WTC11 (cell line): Measurements from ENCODE around the gene CAMTA1. TPM values are rescaled to one million over a fixed set of nuclear protein-coding genes. Genes with fewer than 3 reads are reported as not detected.

Source experiments
- ATAC-seq: fragments of 200-7000 bp; cut with Tn5 transposase; 2 replicates; pipeline ENCODE4 v1.10.0; 2021; ENCODE audit warnings: mild to moderate bottlenecking, moderate library complexity
- CTCF ChIA-PET: fragments of 300-600 bp; sonication (Branson Sonifier 250); formaldehyde crosslinking; loops from one replicate; lab custom pipeline; 2021; ENCODE audit warnings: antibody characterized with exemption; lab: Charles Lee
- POLR2A ChIA-PET: fragments of 350-600 bp; sonication (Branson Sonifier 250); formaldehyde crosslinking; loops from one replicate; lab custom pipeline; 2021; ENCODE audit warnings: antibody characterized with exemption; lab: Charles Lee
- DNase-seq: peaks from one replicate; pipeline ENCODE4 v3.0.0; 2021; ENCODE audit warnings: low spot score
- H3K27ac Mint-ChIP-seq: 2 replicates; pipeline ENCODE4 v1.8.0; 2021; ENCODE audit warnings: mixed read lengths
- H3K27me3 Mint-ChIP-seq: 2 replicates; pipeline ENCODE4 v1.8.0; 2021; ENCODE audit warnings: low read depth, mild to moderate bottlenecking, moderate library complexity, mixed read lengths
- H3K36me3 Mint-ChIP-seq: 2 replicates; pipeline ENCODE4 v1.8.0; 2021; ENCODE audit warnings: mixed read lengths
- H3K4me1 Mint-ChIP-seq: 2 replicates; pipeline ENCODE4 v1.8.0; 2022; ENCODE audit warnings: mixed read lengths
- H3K4me3 Mint-ChIP-seq: 2 replicates; pipeline ENCODE4 v1.8.0; 2021; ENCODE audit warnings: mild to moderate bottlenecking, moderate library complexity, mixed read lengths
- H3K9me3 Mint-ChIP-seq: 2 replicates; pipeline ENCODE4 v1.8.0; 2021; ENCODE audit warnings: mixed read lengths
- ATF1 ChIP-seq: sonication (generic); formaldehyde crosslinking; IDR thresholded peaks from 2 replicates; pipeline ENCODE4 v1.8.1; 2023; ENCODE audit warnings: mild to moderate bottlenecking, moderate library complexity, missing genetic modification reagents
- CBFB ChIP-seq: sonication (generic); formaldehyde crosslinking; IDR thresholded peaks from 2 replicates; pipeline ENCODE4 v1.8.1; 2022; ENCODE audit warnings: mild to moderate bottlenecking, low read depth, missing genetic modification reagents
- ELF4 ChIP-seq: sonication (generic); formaldehyde crosslinking; IDR thresholded peaks from 2 replicates; pipeline ENCODE4 v1.8.1; 2022; ENCODE audit warnings: low read depth, mild to moderate bottlenecking, moderate library complexity, missing genetic modification reagents
- HMGA2 ChIP-seq: fragments of 250-450 bp; sonication (Bioruptor Pico); IDR thresholded peaks from 2 replicates; pipeline ENCODE4 v1.4.0; 2021; ENCODE audit warnings: mild to moderate bottlenecking, moderate library complexity
- JUN ChIP-seq: sonication (generic); formaldehyde crosslinking; IDR thresholded peaks from 2 replicates; pipeline ENCODE4 v1.8.0; 2023; ENCODE audit warnings: mild to moderate bottlenecking, missing genetic modification reagents
- NFYB ChIP-seq: sonication (generic); formaldehyde crosslinking; conservative IDR thresholded peaks from 2 replicates; pipeline ENCODE4 v1.8.0; 2022; ENCODE audit warnings: low read depth, missing genetic modification reagents
- NR1H2 ChIP-seq: sonication (generic); formaldehyde crosslinking; IDR thresholded peaks from 2 replicates; pipeline ENCODE4 v1.9.0; 2021; ENCODE audit warnings: mild to moderate bottlenecking, moderate library complexity, missing genetic modification reagents
- NR2C2 ChIP-seq: sonication (generic); formaldehyde crosslinking; IDR thresholded peaks from 2 replicates; pipeline ENCODE4 v1.8.0; 2022; ENCODE audit warnings: mild to moderate bottlenecking, missing genetic modification reagents
- PRDM15 ChIP-seq: sonication (generic); formaldehyde crosslinking; IDR thresholded peaks from 2 replicates; pipeline ENCODE4 v1.8.0; 2022; ENCODE audit warnings: missing genetic modification reagents
- PRRX2 ChIP-seq: fragments of 250-450 bp; sonication (Bioruptor Pico); IDR thresholded peaks from 2 replicates; pipeline ENCODE4 v1.8.0; 2021; ENCODE audit warnings: mild to moderate bottlenecking
- ZNF121 ChIP-seq: sonication (generic); formaldehyde crosslinking; IDR thresholded peaks from 2 replicates; pipeline ENCODE4 v1.8.0; 2023; ENCODE audit warnings: missing genetic modification reagents
- ZNF263 ChIP-seq: sonication (generic); formaldehyde crosslinking; IDR thresholded peaks from 2 replicates; pipeline ENCODE4 v1.8.1; 2022; ENCODE audit warnings: low read depth, mild to moderate bottlenecking, moderate library complexity, missing genetic modification reagents
- ZNF423 ChIP-seq: fragments of 250-450 bp; sonication (Bioruptor Pico); IDR thresholded peaks from 2 replicates; pipeline ENCODE4 v2.1.2; 2022; ENCODE audit warnings: mild to moderate bottlenecking, moderate library complexity
- total RNA-seq: library from RNA; stranded (reverse); gene quantifications from 3 replicates; pipeline ENCODE4 v1.2.3, GENCODE V29; 2021
- TF ChIP-seq, protein P1 (sequence below): fragments of 250-450 bp; sonication (Bioruptor Pico); IDR thresholded peaks from 2 replicates; pipeline ENCODE4 v1.9.0; 2021; ENCODE audit warnings: mild to moderate bottlenecking
- TF ChIP-seq, protein P2 (sequence below): fragments of 250-450 bp; sonication (Bioruptor Pico); conservative IDR thresholded peaks from 2 replicates; pipeline ENCODE4 v1.9.0; 2021; ENCODE audit warnings: mild to moderate bottlenecking
- TF ChIP-seq, protein P3 (sequence below): sonication (generic); formaldehyde crosslinking; IDR thresholded peaks from 2 replicates; pipeline ENCODE4 v1.8.0; 2023; ENCODE audit warnings: mild to moderate bottlenecking, missing genetic modification reagents

CAMTA1 gene
- total RNA-seq, 1 experiment from 2014 or later, result 86.4 TPM

DNA sequence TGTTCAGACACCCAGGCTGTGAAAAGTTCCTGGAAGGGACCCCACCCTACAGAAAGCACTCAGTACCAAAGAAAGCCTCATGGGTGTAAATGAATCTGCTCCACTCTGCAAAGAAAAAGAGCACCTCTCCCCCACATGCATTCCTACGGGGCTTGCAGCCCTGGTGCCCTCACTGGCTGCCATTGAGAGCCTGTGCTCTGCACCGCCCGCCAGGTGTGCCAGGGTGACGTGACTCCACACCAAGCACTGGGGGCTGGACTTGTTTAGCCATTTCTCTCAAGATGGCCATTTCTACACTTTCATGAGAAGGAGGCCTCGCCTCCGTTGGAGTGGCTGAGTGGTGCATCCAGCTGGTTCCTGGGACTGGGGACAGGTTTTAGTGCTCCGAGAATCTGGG, 605.3 kb downstream of the CAMTA1 start (continued):
- TF ChIP-seq PRDM15 (CRISPR knock-in tag) (no peak), ZNF263 (CRISPR knock-in tag) (no peak), HMGA2 (CRISPR knock-in tag) (no peak), CBFB (CRISPR knock-in tag) (no peak)

DNA sequence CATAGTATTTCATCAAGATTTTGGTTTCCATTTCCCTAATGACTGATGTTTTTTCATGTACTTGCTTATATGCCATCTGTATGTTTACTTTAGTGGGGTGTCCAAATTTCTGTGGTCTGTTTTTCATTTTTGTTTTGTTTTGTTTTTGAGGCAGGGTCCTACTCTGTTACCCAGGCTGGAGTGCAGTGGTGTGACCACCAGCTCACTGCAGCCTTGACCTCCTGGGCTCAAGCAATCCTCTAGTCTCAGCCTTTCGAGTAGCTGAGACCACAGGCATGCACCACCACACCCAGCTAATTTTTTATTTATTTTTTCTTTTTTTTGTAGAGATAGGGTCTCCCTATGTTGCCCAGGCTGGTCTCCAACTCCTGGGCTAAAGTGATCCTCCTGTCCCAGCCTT, 607.9 kb downstream of the CAMTA1 start:
- Mint-ChIP-seq H3K27me3 (no peaks in the 10 kb centered on the region), H3K4me3 (no peak overlapping the region), H3K36me3 (peaks cover 19% of the 10 kb centered on the region), H3K4me1 (peaks cover 13% of the 10 kb centered on the region), H3K27ac (no peak overlapping the region), H3K9me3 (peaks cover 31% of the 10 kb centered on the region)
- ChIA-PET POLR2A (interaction anchor here (0.6 kb wide), 1 partner anchor 61 kb away, joined by 3 read pairs; no protein-coding TSS in a partner anchor), CTCF (no interaction called here)
- no peak for DNase-seq
- no peak for TF ChIP-seq NR1H2
- TF ChIP-seq JUN (CRISPR knock-in tag), result no peak
- TF ChIP-seq PRRX2, result no peak
- TF ChIP-seq ZNF121, result no peak
- no peak for TF ChIP-seq ZNF423 (CRISPR knock-in tag)
- no peak for TF ChIP-seq NR2C2 (CRISPR knock-in tag)
- TF ChIP-seq NFYB (CRISPR knock-in tag), result no peak
- TF ChIP-seq, protein P1, sequence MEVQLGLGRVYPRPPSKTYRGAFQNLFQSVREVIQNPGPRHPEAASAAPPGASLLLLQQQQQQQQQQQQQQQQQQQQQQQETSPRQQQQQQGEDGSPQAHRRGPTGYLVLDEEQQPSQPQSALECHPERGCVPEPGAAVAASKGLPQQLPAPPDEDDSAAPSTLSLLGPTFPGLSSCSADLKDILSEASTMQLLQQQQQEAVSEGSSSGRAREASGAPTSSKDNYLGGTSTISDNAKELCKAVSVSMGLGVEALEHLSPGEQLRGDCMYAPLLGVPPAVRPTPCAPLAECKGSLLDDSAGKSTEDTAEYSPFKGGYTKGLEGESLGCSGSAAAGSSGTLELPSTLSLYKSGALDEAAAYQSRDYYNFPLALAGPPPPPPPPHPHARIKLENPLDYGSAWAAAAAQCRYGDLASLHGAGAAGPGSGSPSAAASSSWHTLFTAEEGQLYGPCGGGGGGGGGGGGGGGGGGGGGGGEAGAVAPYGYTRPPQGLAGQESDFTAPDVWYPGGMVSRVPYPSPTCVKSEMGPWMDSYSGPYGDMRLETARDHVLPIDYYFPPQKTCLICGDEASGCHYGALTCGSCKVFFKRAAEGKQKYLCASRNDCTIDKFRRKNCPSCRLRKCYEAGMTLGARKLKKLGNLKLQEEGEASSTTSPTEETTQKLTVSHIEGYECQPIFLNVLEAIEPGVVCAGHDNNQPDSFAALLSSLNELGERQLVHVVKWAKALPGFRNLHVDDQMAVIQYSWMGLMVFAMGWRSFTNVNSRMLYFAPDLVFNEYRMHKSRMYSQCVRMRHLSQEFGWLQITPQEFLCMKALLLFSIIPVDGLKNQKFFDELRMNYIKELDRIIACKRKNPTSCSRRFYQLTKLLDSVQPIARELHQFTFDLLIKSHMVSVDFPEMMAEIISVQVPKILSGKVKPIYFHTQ, result no peak
- no peak for TF ChIP-seq ELF4 (CRISPR knock-in tag)
- TF ChIP-seq, protein P2, sequence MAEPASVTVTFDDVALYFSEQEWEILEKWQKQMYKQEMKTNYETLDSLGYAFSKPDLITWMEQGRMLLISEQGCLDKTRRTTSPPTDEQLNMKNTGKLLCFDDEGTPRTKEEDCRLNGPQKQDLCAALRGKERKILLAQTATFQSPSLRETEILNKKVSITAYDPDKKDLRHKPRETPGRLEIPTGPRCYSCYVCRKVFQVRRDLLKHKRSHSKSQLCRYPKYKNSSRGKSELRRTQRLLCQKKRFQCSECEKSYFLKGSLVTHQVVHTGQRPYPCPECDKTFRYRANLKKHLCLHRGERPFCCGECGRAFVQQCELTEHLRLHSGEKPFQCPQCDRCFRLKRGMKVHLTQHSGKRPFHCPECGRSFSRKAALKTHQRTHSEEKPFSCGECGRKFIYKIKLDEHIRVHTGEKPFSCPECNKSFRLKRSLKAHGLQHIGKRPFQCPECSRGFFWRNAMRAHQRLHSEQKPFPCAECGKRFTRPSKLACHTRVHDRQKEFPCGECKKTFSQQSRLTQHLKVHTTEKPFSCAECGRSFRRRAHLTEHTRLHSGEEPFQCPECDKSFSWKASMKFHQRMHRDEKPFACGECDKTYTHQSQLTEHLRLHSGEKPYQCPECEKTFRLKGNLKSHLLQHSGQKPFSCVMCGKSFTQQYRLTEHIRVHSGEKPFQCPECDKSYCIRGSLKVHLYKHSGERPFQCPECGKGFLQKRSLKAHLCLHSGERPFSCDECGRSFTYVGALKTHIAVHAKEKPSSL (CRISPR knock-in tag), result no peak
- TF ChIP-seq ATF1 (CRISPR knock-in tag), result no peak
- TF ChIP-seq, protein P3, sequence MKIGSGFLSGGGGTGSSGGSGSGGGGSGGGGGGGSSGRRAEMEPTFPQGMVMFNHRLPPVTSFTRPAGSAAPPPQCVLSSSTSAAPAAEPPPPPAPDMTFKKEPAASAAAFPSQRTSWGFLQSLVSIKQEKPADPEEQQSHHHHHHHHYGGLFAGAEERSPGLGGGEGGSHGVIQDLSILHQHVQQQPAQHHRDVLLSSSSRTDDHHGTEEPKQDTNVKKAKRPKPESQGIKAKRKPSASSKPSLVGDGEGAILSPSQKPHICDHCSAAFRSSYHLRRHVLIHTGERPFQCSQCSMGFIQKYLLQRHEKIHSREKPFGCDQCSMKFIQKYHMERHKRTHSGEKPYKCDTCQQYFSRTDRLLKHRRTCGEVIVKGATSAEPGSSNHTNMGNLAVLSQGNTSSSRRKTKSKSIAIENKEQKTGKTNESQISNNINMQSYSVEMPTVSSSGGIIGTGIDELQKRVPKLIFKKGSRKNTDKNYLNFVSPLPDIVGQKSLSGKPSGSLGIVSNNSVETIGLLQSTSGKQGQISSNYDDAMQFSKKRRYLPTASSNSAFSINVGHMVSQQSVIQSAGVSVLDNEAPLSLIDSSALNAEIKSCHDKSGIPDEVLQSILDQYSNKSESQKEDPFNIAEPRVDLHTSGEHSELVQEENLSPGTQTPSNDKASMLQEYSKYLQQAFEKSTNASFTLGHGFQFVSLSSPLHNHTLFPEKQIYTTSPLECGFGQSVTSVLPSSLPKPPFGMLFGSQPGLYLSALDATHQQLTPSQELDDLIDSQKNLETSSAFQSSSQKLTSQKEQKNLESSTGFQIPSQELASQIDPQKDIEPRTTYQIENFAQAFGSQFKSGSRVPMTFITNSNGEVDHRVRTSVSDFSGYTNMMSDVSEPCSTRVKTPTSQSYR (CRISPR knock-in tag), result no peak
- ATAC-seq, result no peak
